ENCODE measurements around the gene ZNF566.

ZNF566 gene

DNA sequence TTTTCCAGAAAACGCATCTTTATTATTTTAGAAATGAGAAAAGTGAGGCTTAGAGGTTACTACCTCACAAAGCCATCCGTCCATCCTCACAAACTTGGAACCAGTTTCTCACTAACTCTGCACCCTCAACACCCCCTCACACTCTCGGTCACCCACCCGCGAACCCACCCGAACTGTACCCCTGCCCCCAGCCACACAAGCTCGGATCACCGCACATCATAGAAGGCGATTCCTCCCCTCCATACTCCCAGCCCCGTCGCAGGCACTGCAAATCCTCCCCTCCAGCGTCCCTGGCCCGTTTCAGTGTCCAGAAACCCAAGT lies 38.5 kb upstream of the ZNF566 start:
- peak overlapping the region; percentile 67 for H4K91ac ChIP-seq (ENCODE audit: low read length)
- H2AFZ ChIP-seq (ENCODE audit: low read depth, low read length): peak overlapping the region; percentile 88
- H2BK12ac ChIP-seq (ENCODE audit: low read length in 2 of 2): no peak overlapping the region
- no peak for DNase-seq
- H3K14ac ChIP-seq (ENCODE audit: low read length in 2 of 2): peak overlapping the region; percentile 51 to 99
- H3K23ac ChIP-seq (ENCODE audit: low read length in 2 of 2): no peak overlapping the region
- peak overlapping the region; percentile 91 to 97 for H3K4me3 ChIP-seq (ENCODE audit: insufficient read depth in 1 of 2, low read depth in 1 of 2, low read length in 2 of 2)
- H3K4me2 ChIP-seq (ENCODE audit: low read length, poor library complexity, severe bottlenecking): peak overlapping the region; percentile 18
- peak overlapping the region; percentile 69 for H4K8ac ChIP-seq (ENCODE audit: low read length)
- H3K36me3 ChIP-seq (ENCODE audit: control insufficient read depth in 1 of 2, insufficient read depth in 2 of 2, low read depth in 1 of 2, low read length in 2 of 2): peaks cover 6 to 27% of the 10 kb centered on the region in 2 experiments
- H3K4ac ChIP-seq (ENCODE audit: low read depth in 1 of 2, low read length in 2 of 2): peak overlapping the region in 1 of 2 experiments; percentile 92
- no peak overlapping the region for H2BK120ac ChIP-seq (ENCODE audit: low read depth, low read length)
- no peak overlapping the region for H2AK5ac ChIP-seq (ENCODE audit: low read length, severe bottlenecking)
- peak overlapping the region; percentile 93 for H3K27ac ChIP-seq (ENCODE audit: low read length, poor library complexity, severe bottlenecking)
- under 1% methylated on average over 12 of the region's 13 CpGs for WGBS
- H3K79me1 ChIP-seq (replicated peaks; ENCODE audit: low read length, poor library complexity, severe bottlenecking): peaks cover 19% of the 10 kb centered on the region
- H3K4me1 ChIP-seq (ENCODE audit: control insufficient read depth, insufficient read depth, low read depth, low read length): peaks cover 2% of the 10 kb centered on the region
- H2BK5ac ChIP-seq (ENCODE audit: low read depth, low read length, poor library complexity, severe bottlenecking): peak overlapping the region; percentile 33
- no peak overlapping the region for H2BK15ac ChIP-seq (ENCODE audit: low read depth, poor library complexity, severe bottlenecking)
- H3K9me3 ChIP-seq (ENCODE audit: control insufficient read depth, low read length): peaks cover 37% of the 10 kb centered on the region
- peak overlapping the region; percentile 98 for H3K9ac ChIP-seq (ENCODE audit: low read length)
- peak overlapping the region; percentile 14 to 98 for H3K18ac ChIP-seq (ENCODE audit: low read depth in 1 of 2, low read length in 2 of 2)
- H3K27me3 ChIP-seq (ENCODE audit: control insufficient read depth in 1 of 2, insufficient read depth in 1 of 2, low read length in 2 of 2): no peaks in the 10 kb centered on the region

DNA sequence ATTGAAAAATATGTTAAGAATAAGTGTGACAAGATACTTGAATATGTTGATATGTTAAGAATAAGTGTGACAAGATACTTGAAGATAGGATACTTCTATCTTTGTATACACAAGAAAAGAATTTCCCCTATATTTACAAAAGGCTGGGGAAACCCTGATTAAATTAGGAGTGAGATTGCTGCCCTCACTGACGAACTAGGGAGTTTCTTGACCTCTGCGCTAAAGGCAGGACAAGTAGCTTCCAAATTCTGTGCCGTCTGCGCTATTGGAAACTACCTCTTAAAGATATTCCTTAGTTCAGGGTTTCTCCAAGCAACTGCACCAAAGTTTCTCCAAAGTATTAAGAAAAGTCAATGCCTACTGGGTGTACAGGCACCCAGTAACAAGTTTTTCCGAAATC lies 38.0 kb upstream of the ZNF566 start:
- Histone ChIP-seq H3K27ac (ENCODE audit: low read length, poor library complexity, severe bottlenecking) (no peak overlapping the region), H3K4me1 (ENCODE audit: control insufficient read depth, insufficient read depth, low read depth, low read length) (peaks cover 2% of the 10 kb centered on the region), H2AFZ (ENCODE audit: low read depth, low read length) (no peak overlapping the region), H3K4me2 (ENCODE audit: low read length, poor library complexity, severe bottlenecking) (peak overlapping the region; percentile 51), H3K79me1 (replicated peaks; ENCODE audit: low read length, poor library complexity, severe bottlenecking) (peaks cover 21% of the 10 kb centered on the region), H3K36me3 (ENCODE audit: control insufficient read depth in 1 of 2, insufficient read depth in 2 of 2, low read depth in 1 of 2, low read length in 2 of 2) (peaks cover 6 to 30% of the 10 kb centered on the region in 2 experiments), H2BK5ac (ENCODE audit: low read depth, low read length, poor library complexity, severe bottlenecking) (no peak overlapping the region), H3K9ac (ENCODE audit: low read length) (peak overlapping the region; percentile 98), H3K4ac (ENCODE audit: low read depth in 1 of 2, low read length in 2 of 2) (no peak overlapping the region), H3K4me3 (ENCODE audit: insufficient read depth in 1 of 2, low read depth in 1 of 2, low read length in 2 of 2) (peak overlapping the region in 1 of 2 experiments; percentile 97), H2BK12ac (ENCODE audit: low read length in 2 of 2) (no peak overlapping the region), H2BK15ac (ENCODE audit: low read depth, poor library complexity, severe bottlenecking) (no peak overlapping the region), H3K18ac (ENCODE audit: low read depth in 1 of 2, low read length in 2 of 2) (no peak overlapping the region), H3K14ac (ENCODE audit: low read length in 2 of 2) (no peak overlapping the region), H3K27me3 (ENCODE audit: control insufficient read depth in 1 of 2, insufficient read depth in 1 of 2, low read length in 2 of 2) (no peaks in the 10 kb centered on the region), H2AK5ac (ENCODE audit: low read length, severe bottlenecking) (no peak overlapping the region), H2BK120ac (ENCODE audit: low read depth, low read length) (no peak overlapping the region), H4K91ac (ENCODE audit: low read length) (no peak overlapping the region), H3K9me3 (ENCODE audit: control insufficient read depth, low read length) (peaks cover 37% of the 10 kb centered on the region), H3K23ac (ENCODE audit: low read length in 2 of 2) (no peak overlapping the region), H4K8ac (ENCODE audit: low read length) (no peak overlapping the region)
- peak; percentile 20 for DNase-seq
- 11% methylated on average over 4 of the region's 5 CpGs for WGBS

DNA sequence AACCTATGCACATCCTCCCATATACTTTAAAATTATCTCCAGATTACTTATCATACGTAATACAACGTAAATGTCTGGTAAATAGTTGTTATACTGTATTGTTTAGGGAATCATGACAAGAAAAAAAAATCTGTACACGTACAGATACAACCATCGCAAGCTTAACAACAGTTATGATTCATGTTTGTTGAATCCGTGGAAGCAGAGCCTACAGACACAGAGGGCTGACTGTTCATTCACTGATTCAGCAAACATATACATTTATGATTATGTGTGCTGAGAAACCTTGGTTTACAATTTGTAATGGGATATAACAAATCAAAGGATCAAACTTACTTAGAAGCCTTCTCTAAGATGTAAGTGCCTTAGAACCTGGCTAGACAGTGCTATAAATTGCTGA lies 37.2 kb upstream of the ZNF566 start:
- Histone ChIP-seq H3K14ac (ENCODE audit: low read length in 2 of 2) (no peak overlapping the region), H3K4me3 (ENCODE audit: insufficient read depth in 1 of 2, low read depth in 1 of 2, low read length in 2 of 2) (peak overlapping the region in 1 of 2 experiments; percentile 97)

GRCh38 chr19:36524617-36525016 lies 35.3 kb upstream of the ZNF566 start:
- DNase-seq: no peak
- no peak overlapping the region for H2BK15ac ChIP-seq (ENCODE audit: low read depth, poor library complexity, severe bottlenecking)
- H3K79me1 ChIP-seq (replicated peaks; ENCODE audit: low read length, poor library complexity, severe bottlenecking): peaks cover 18% of the 10 kb centered on the region
- no peaks in the 10 kb centered on the region for H3K27me3 ChIP-seq (ENCODE audit: control insufficient read depth in 1 of 2, insufficient read depth in 1 of 2, low read length in 2 of 2)
- H4K91ac ChIP-seq (ENCODE audit: low read length): no peak overlapping the region
- peaks cover 52% of the 10 kb centered on the region for H3K9me3 ChIP-seq (ENCODE audit: control insufficient read depth, low read length)
- no peak overlapping the region for H3K18ac ChIP-seq (ENCODE audit: low read depth in 1 of 2, low read length in 2 of 2)
- H3K4me2 ChIP-seq (ENCODE audit: low read length, poor library complexity, severe bottlenecking): no peak overlapping the region
- no peak overlapping the region for H2BK12ac ChIP-seq (ENCODE audit: low read length in 2 of 2)
- no peak overlapping the region for H3K9ac ChIP-seq (ENCODE audit: low read length)
- no peak overlapping the region for H2AK5ac ChIP-seq (ENCODE audit: low read length, severe bottlenecking)
- peak overlapping the region in 1 of 2 experiments; percentile 44 for H3K4me3 ChIP-seq (ENCODE audit: insufficient read depth in 1 of 2, low read depth in 1 of 2, low read length in 2 of 2)
- no peak overlapping the region for H3K23ac ChIP-seq (ENCODE audit: low read length in 2 of 2)
- no peak overlapping the region for H2AFZ ChIP-seq (ENCODE audit: low read depth, low read length)
- no peak overlapping the region for H2BK120ac ChIP-seq (ENCODE audit: low read depth, low read length)
- no peak overlapping the region for H4K8ac ChIP-seq (ENCODE audit: low read length)
- no peak overlapping the region for H3K27ac ChIP-seq (ENCODE audit: low read length, poor library complexity, severe bottlenecking)
- H3K14ac ChIP-seq (ENCODE audit: low read length in 2 of 2): no peak overlapping the region
- H3K4me1 ChIP-seq (ENCODE audit: control insufficient read depth, insufficient read depth, low read depth, low read length): peaks cover 2% of the 10 kb centered on the region
- no peak overlapping the region for H3K4ac ChIP-seq (ENCODE audit: low read depth in 1 of 2, low read length in 2 of 2)
- H3K36me3 ChIP-seq (ENCODE audit: control insufficient read depth in 1 of 2, insufficient read depth in 2 of 2, low read depth in 1 of 2, low read length in 2 of 2): peaks cover 24 to 47% of the 10 kb centered on the region in 2 experiments
- 98% methylated on average over 4 of the region's 4 CpGs for WGBS
- H2BK5ac ChIP-seq (ENCODE audit: low read depth, low read length, poor library complexity, severe bottlenecking): no peak overlapping the region

More for the DNA sequence above, 37.2 kb upstream of the ZNF566 start:
- H3K9ac ChIP-seq (ENCODE audit: low read length): no peak overlapping the region
- no peak for DNase-seq
- H3K4me2 ChIP-seq (ENCODE audit: low read length, poor library complexity, severe bottlenecking): no peak overlapping the region
- peaks cover 14 to 34% of the 10 kb centered on the region in 2 experiments for H3K36me3 ChIP-seq (ENCODE audit: control insufficient read depth in 1 of 2, insufficient read depth in 2 of 2, low read depth in 1 of 2, low read length in 2 of 2)
- no peak overlapping the region for H4K91ac ChIP-seq (ENCODE audit: low read length)
- H3K4me1 ChIP-seq (ENCODE audit: control insufficient read depth, insufficient read depth, low read depth, low read length): peaks cover 2% of the 10 kb centered on the region
- no peak overlapping the region for H3K18ac ChIP-seq (ENCODE audit: low read depth in 1 of 2, low read length in 2 of 2)
- no peak overlapping the region for H4K8ac ChIP-seq (ENCODE audit: low read length)
- no peak overlapping the region for H2BK120ac ChIP-seq (ENCODE audit: low read depth, low read length)
- no peak overlapping the region for H2BK5ac ChIP-seq (ENCODE audit: low read depth, low read length, poor library complexity, severe bottlenecking)
- peaks cover 21% of the 10 kb centered on the region for H3K79me1 ChIP-seq (replicated peaks; ENCODE audit: low read length, poor library complexity, severe bottlenecking)
- H2AFZ ChIP-seq (ENCODE audit: low read depth, low read length): no peak overlapping the region
- no peaks in the 10 kb centered on the region for H3K27me3 ChIP-seq (ENCODE audit: control insufficient read depth in 1 of 2, insufficient read depth in 1 of 2, low read length in 2 of 2)
- H3K27ac ChIP-seq (ENCODE audit: low read length, poor library complexity, severe bottlenecking): no peak overlapping the region
- no peak overlapping the region for H2AK5ac ChIP-seq (ENCODE audit: low read length, severe bottlenecking)
- WGBS: no CpG with 5 or more reads among the region's 5 CpGs
- H3K9me3 ChIP-seq (ENCODE audit: control insufficient read depth, low read length): peaks cover 40% of the 10 kb centered on the region
- no peak overlapping the region for H3K23ac ChIP-seq (ENCODE audit: low read length in 2 of 2)
- no peak overlapping the region for H2BK15ac ChIP-seq (ENCODE audit: low read depth, poor library complexity, severe bottlenecking)
- H3K4ac ChIP-seq (ENCODE audit: low read depth in 1 of 2, low read length in 2 of 2): no peak overlapping the region
- no peak overlapping the region for H2BK12ac ChIP-seq (ENCODE audit: low read length in 2 of 2)
